C4-2B (cell line): Measurements from ENCODE around the gene CPSF7.
A peak's percentile ranks its signal among the peaks of the same experiment; 100 is the strongest.

Source experiments
- ZFX ChIP-seq: fragments of 450-650 bp; IDR thresholded peaks from 2 replicates; pipeline ENCODE4 v1.6.1; 2017
- TF ChIP-seq, protein P1 (sequence below): fragments of 450-650 bp; conservative IDR thresholded peaks from 2 replicates; pipeline ENCODE4 v1.5.1; 2017; ENCODE audit warnings: mild to moderate bottlenecking

GRCh38 chr11:61429346-61429690 lies 457 bp downstream of the CPSF7 start:
- TF ChIP-seq, protein P1, sequence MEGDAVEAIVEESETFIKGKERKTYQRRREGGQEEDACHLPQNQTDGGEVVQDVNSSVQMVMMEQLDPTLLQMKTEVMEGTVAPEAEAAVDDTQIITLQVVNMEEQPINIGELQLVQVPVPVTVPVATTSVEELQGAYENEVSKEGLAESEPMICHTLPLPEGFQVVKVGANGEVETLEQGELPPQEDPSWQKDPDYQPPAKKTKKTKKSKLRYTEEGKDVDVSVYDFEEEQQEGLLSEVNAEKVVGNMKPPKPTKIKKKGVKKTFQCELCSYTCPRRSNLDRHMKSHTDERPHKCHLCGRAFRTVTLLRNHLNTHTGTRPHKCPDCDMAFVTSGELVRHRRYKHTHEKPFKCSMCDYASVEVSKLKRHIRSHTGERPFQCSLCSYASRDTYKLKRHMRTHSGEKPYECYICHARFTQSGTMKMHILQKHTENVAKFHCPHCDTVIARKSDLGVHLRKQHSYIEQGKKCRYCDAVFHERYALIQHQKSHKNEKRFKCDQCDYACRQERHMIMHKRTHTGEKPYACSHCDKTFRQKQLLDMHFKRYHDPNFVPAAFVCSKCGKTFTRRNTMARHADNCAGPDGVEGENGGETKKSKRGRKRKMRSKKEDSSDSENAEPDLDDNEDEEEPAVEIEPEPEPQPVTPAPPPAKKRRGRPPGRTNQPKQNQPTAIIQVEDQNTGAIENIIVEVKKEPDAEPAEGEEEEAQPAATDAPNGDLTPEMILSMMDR = peak; percentile 35
- TF ChIP-seq ZFX = no peak
